ENCODE results near the gene MED22. TPM values are rescaled to one million over a fixed set of nuclear protein-coding genes. Genes with fewer than 3 reads are reported as not detected.

MED22 gene
- 10 to 100 TPM; 23.8 to 37.0 (median 28.1) TPM for total RNA-seq
- total RNA-seq (2013) = 23.2 TPM

DNA sequence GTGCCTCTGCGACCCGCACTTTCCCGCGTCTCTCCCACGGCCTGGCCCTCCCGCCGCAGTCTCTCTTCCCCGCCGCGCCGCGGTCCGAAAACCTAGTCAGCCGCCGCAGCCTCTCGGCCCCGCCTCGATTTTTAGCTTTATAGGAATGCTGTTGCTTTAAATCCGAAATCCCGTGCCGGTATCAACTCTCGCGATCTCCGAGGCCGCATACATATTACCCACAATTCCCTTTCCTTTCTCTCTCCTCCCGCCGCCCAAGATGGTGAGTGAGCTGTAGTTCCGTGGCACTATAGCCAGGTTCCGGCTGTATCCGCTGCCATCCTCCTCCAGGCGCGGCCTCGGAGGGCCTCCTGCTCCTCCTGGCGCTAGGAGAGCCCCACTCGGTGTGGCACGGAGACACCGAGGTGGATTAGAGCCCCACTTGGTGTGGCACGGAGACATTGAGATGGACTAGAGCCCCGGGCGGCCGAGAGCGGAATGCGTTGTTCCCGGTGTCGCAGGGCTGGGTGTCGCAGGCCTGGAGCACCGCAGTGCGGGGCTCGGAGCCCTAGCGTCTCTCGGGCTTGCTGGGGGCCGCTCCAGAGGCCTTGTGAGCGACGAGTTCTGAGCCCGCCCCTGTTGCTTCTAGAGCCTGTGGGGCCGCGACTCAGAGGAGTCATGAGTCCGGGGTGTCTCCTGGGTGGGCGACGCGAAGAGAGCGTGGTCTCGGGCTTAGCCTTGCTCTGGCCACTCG lies at the start of gene MED22, which contains the start of gene RPL7A:
MED22 (minus strand) TSS at position 147 of the 733 bp plus-strand sequence. CDS start 1,469 bp downstream, outside the sequence.
RPL7A (plus strand) TSS at position 234 of the 733 bp plus-strand sequence; CDS start at position 260, 26 bp downstream.
- Mint-ChIP-seq H3K27me3 (ENCODE audit: low read depth in 2 of 2) (no peaks in the 10 kb centered on the region), H3K27ac (peak within 1 kb of the TSS; percentile 94 to 95), H3K36me3 (peaks cover 12% of the 10 kb centered on the region), H3K4me1 (peaks cover 42 to 44% of the 10 kb centered on the region in 2 donors), H3K4me3 (peak within 1 kb of the TSS; percentile 100), H3K9me3 (no peaks in the 10 kb centered on the region)
- DNase-seq = peak; percentile 87 to 97
- no peaks in the 10 kb centered on the region for H3K27me3 ChIP-seq (ENCODE audit: control insufficient read depth, insufficient read depth, low read length)
- peak within 1 kb of the TSS; percentile 75 for H3K27ac ChIP-seq (ENCODE audit: low read length)
- peaks cover 54% of the 10 kb centered on the region for H3K36me3 ChIP-seq (ENCODE audit: control insufficient read depth, insufficient read depth, low read length)
- peaks cover 35% of the 10 kb centered on the region for H3K4me1 ChIP-seq (ENCODE audit: control insufficient read depth, insufficient read depth, low read length)
- WGBS (ENCODE audit: insufficient coverage) = under 1% methylated on average over 64 of the region's 64 CpGs
- TF ChIP-seq, protein P1, sequence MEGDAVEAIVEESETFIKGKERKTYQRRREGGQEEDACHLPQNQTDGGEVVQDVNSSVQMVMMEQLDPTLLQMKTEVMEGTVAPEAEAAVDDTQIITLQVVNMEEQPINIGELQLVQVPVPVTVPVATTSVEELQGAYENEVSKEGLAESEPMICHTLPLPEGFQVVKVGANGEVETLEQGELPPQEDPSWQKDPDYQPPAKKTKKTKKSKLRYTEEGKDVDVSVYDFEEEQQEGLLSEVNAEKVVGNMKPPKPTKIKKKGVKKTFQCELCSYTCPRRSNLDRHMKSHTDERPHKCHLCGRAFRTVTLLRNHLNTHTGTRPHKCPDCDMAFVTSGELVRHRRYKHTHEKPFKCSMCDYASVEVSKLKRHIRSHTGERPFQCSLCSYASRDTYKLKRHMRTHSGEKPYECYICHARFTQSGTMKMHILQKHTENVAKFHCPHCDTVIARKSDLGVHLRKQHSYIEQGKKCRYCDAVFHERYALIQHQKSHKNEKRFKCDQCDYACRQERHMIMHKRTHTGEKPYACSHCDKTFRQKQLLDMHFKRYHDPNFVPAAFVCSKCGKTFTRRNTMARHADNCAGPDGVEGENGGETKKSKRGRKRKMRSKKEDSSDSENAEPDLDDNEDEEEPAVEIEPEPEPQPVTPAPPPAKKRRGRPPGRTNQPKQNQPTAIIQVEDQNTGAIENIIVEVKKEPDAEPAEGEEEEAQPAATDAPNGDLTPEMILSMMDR (IDR thresholded peaks at IDR 0.05) = no peak
- H3K4me3 ChIP-seq (ENCODE audit: low read length) = peak within 1 kb of the TSS; percentile 76
- no peaks in the 10 kb centered on the region for H3K9me3 ChIP-seq (ENCODE audit: control insufficient read depth, insufficient read depth, low read length)
- intact Hi-C loops (cut with micrococcal nuclease) = loop anchor here (1.0 kb wide), 2 partner anchors 12 to 28 kb away; partner anchors contain the start of genes STKLD1, SURF4 and SURF6
- peak; percentile 90 to 96 (median 93) for ATAC-seq

DNA sequence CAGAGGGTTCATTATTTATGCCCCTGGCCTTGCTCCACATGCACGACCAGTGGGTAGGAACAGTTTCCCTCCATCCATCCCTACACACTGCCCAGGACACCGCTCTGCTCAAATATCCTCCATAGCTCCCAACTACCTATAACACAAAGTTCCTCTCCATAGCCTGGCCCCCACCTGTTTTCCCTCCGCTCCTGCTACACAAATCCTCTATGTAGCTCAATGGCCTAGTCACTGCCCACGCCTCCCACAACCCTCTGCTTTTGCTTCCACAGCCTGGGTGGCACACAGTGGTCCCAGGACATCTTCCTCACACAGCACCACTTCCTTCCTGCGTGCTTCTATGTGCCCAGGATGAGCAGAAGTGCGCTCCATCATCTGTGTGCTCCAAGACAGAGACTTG lies 49.4 kb upstream of the MED22 start:
- no peaks in the 10 kb centered on the region for H3K27me3 ChIP-seq (ENCODE audit: control insufficient read depth, insufficient read depth, low read length)
- H3K4me3 Mint-ChIP-seq = no peak overlapping the region
- ATAC-seq (no peak), DNase-seq (no peak)
- peaks cover 0 to 1% of the 10 kb centered on the region in 2 donors for H3K27me3 Mint-ChIP-seq (ENCODE audit: low read depth in 2 of 2)
- no peak overlapping the region for H3K27ac ChIP-seq (ENCODE audit: low read length)
- no peaks in the 10 kb centered on the region for H3K4me1 ChIP-seq (ENCODE audit: control insufficient read depth, insufficient read depth, low read length)
- WGBS (ENCODE audit: insufficient coverage) = 85% methylated on average over 6 of the region's 6 CpGs
- H3K36me3 Mint-ChIP-seq = no peaks in the 10 kb centered on the region
- H3K36me3 ChIP-seq (ENCODE audit: control insufficient read depth, insufficient read depth, low read length) = peaks cover under 1% of the 10 kb centered on the region
- H3K9me3 ChIP-seq (ENCODE audit: control insufficient read depth, insufficient read depth, low read length) = no peaks in the 10 kb centered on the region
- H3K4me3 ChIP-seq (ENCODE audit: low read length) = no peak overlapping the region
- H3K4me1 Mint-ChIP-seq = no peaks in the 10 kb centered on the region
- TF ChIP-seq, protein P1 (IDR thresholded peaks at IDR 0.05) = no peak
- intact Hi-C loops (cut with micrococcal nuclease) = no loop called here
- no peak overlapping the region for H3K27ac Mint-ChIP-seq
- H3K9me3 Mint-ChIP-seq = no peaks in the 10 kb centered on the region

DNA sequence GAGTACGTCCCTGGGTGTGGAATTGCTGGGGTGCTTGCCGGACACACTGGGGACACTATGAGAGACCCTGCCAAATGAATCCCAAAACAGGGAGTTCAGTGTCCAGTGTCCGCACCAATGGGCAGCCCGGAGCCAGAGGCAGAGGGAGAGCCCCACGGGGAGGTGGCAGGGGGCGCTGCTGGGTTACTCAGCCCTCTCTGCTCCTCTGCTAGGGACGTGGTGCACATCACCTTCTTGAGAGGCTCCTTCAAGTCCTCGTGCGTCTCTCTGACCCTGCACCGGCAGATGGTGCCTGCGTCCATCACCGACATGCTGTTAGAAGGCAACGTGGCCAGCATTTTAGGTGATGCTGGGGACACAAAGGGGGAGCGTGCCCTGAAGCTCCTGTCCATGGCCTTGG lies 49.0 kb upstream of the MED22 start:
- Histone ChIP-seq H3K27ac (ENCODE audit: low read length) (no peak overlapping the region), H3K4me1 (ENCODE audit: control insufficient read depth, insufficient read depth, low read length) (no peaks in the 10 kb centered on the region), H3K4me3 (ENCODE audit: low read length) (no peak overlapping the region), H3K27me3 (ENCODE audit: control insufficient read depth, insufficient read depth, low read length) (no peaks in the 10 kb centered on the region), H3K36me3 (ENCODE audit: control insufficient read depth, insufficient read depth, low read length) (no peaks in the 10 kb centered on the region), H3K9me3 (ENCODE audit: control insufficient read depth, insufficient read depth, low read length) (no peaks in the 10 kb centered on the region)
- Mint-ChIP-seq H3K9me3 (no peaks in the 10 kb centered on the region), H3K4me1 (no peaks in the 10 kb centered on the region), H3K27me3 (ENCODE audit: low read depth in 2 of 2) (peaks cover 0 to 4% of the 10 kb centered on the region in 2 donors), H3K4me3 (no peak overlapping the region), H3K27ac (no peak overlapping the region), H3K36me3 (no peaks in the 10 kb centered on the region)
- WGBS (ENCODE audit: insufficient coverage) = 58% methylated on average over 14 of the region's 14 CpGs
- TF ChIP-seq, protein P1 (IDR thresholded peaks at IDR 0.05) = no peak
- no peak for ATAC-seq
- intact Hi-C loops (cut with micrococcal nuclease) = no loop called here
- no peak for DNase-seq

Measured in natural killer cell (primary cell).